Measurements from ENCODE around the gene TTF2. TPM values are rescaled to one million over a fixed set of nuclear protein-coding genes. Genes with fewer than 3 reads are reported as not detected.

The TTF2 gene
- total RNA-seq, 1 donor from 2014 or later: 11.1 TPM

DNA sequence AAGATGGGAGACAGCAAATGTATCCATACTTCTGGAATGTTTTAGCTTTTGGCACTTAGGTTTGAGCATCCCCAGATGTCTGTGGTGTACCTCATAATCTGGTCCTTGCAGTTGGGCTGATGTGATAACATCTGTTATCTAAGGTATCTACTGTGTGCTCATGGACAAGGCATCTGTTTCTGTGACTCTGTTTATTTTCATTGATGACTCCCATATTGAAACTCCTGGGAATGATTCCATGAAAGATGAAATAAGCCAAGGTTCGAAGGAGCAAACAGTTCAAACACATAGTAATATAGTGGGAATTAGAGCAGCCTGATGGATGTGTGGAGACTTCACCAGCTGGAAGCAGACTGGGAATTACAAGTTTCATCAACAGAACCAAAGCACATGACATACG, 82.1 kb downstream of the TTF2 start:
- H3K27me3 Mint-ChIP-seq (ENCODE audit: unreplicated experiment): no peaks in the 10 kb centered on the region

DNA sequence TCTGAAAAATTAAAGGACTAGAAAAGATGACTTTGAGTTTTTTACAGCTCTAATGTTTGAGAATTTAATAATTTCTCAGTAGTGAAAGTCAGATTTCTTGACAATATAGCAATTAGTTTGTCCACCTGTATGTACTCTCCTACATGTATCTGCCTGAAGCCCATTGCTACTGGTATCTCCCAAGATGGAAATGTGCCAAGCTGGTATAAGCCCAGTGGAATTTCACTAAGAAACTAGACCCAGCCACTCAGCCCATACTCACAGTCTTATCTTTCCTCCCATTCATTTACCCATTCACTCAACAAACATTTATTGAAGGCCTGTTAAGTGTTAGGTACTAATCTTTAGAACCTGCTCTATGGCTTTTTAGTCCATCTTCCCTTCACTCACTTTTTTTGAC, 83.0 kb downstream of the TTF2 start:
- DNase-seq (ENCODE audit: low spot score): no peak
- Mint-ChIP-seq H3K4me3 (ENCODE audit: unreplicated experiment) (no peak overlapping the region), H3K4me1 (ENCODE audit: unreplicated experiment) (no peaks in the 10 kb centered on the region), H3K27me3 (ENCODE audit: unreplicated experiment) (no peaks in the 10 kb centered on the region), H3K9me3 (ENCODE audit: unreplicated experiment) (no peaks in the 10 kb centered on the region), H3K36me3 (ENCODE audit: low read depth, unreplicated experiment) (no peaks in the 10 kb centered on the region), H3K27ac (ENCODE audit: unreplicated experiment) (no peak overlapping the region)
- TF ChIP-seq, protein P1, sequence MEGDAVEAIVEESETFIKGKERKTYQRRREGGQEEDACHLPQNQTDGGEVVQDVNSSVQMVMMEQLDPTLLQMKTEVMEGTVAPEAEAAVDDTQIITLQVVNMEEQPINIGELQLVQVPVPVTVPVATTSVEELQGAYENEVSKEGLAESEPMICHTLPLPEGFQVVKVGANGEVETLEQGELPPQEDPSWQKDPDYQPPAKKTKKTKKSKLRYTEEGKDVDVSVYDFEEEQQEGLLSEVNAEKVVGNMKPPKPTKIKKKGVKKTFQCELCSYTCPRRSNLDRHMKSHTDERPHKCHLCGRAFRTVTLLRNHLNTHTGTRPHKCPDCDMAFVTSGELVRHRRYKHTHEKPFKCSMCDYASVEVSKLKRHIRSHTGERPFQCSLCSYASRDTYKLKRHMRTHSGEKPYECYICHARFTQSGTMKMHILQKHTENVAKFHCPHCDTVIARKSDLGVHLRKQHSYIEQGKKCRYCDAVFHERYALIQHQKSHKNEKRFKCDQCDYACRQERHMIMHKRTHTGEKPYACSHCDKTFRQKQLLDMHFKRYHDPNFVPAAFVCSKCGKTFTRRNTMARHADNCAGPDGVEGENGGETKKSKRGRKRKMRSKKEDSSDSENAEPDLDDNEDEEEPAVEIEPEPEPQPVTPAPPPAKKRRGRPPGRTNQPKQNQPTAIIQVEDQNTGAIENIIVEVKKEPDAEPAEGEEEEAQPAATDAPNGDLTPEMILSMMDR (IDR thresholded peaks at IDR 0.05; ENCODE audit: unreplicated experiment): no peak

More for the DNA sequence above, 82.1 kb downstream of the TTF2 start:
- H3K4me3 Mint-ChIP-seq (ENCODE audit: unreplicated experiment): no peak overlapping the region
- no peak for DNase-seq (ENCODE audit: low spot score)
- no peaks in the 10 kb centered on the region for H3K9me3 Mint-ChIP-seq (ENCODE audit: unreplicated experiment)
- no peak overlapping the region for H3K27ac Mint-ChIP-seq (ENCODE audit: unreplicated experiment)
- TF ChIP-seq, protein P1 (IDR thresholded peaks at IDR 0.05; ENCODE audit: unreplicated experiment): no peak
- no peaks in the 10 kb centered on the region for H3K4me1 Mint-ChIP-seq (ENCODE audit: unreplicated experiment)
- H3K36me3 Mint-ChIP-seq (ENCODE audit: low read depth, unreplicated experiment): no peaks in the 10 kb centered on the region

DNA sequence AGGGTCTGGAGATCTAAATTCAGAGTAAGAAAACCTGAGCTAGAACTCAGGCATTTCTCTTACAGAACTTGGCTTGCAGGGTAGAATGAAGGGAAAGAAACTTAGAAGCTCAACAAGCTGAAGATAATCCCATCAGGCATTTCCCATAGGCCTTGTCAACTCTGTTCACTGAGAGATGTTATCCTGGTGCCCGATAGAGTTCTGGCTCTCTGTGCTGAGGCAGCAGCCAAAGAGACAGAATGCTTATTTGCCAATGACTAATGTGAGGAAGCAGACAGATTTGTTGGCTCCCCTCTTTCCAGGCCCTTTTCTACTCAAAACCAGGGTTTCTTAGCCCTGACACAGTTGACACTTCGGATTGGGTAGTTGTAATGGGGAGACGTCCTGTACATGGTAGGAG, 83.7 kb downstream of the TTF2 start:
- Mint-ChIP-seq H3K36me3 (ENCODE audit: low read depth, unreplicated experiment) (no peaks in the 10 kb centered on the region), H3K27ac (ENCODE audit: unreplicated experiment) (no peak overlapping the region)
- TF ChIP-seq, protein P1 (IDR thresholded peaks at IDR 0.05; ENCODE audit: unreplicated experiment): no peak

DNA sequence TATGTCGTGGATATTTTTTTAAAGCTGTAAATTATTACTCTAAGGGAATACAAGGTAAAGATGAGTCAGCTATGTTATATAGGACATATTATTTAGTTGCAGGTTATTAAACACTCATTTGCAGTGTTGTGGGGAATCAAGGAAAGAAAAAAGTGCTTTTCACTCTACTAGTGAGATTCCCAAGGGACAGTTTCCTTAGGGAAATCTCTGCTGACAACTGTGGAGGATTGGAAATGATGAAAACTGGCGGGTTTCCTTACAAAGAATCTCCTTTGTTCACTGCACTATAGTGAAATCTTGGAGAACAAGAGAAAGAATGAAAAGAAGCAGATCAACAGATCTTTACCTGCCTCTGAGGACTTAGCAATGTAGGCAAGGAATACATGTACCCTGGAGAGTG, 85.9 kb downstream of the TTF2 start:
- no peak overlapping the region for H3K4me3 Mint-ChIP-seq (ENCODE audit: unreplicated experiment)
- DNase-seq (ENCODE audit: low spot score): no peak
- no peak overlapping the region for H3K27ac Mint-ChIP-seq (ENCODE audit: unreplicated experiment)

More for the DNA sequence above, 83.7 kb downstream of the TTF2 start:
- no peak for DNase-seq (ENCODE audit: low spot score)
- Mint-ChIP-seq H3K9me3 (ENCODE audit: unreplicated experiment) (no peaks in the 10 kb centered on the region), H3K4me1 (ENCODE audit: unreplicated experiment) (no peaks in the 10 kb centered on the region), H3K27me3 (ENCODE audit: unreplicated experiment) (no peaks in the 10 kb centered on the region), H3K4me3 (ENCODE audit: unreplicated experiment) (no peak overlapping the region)

DNA sequence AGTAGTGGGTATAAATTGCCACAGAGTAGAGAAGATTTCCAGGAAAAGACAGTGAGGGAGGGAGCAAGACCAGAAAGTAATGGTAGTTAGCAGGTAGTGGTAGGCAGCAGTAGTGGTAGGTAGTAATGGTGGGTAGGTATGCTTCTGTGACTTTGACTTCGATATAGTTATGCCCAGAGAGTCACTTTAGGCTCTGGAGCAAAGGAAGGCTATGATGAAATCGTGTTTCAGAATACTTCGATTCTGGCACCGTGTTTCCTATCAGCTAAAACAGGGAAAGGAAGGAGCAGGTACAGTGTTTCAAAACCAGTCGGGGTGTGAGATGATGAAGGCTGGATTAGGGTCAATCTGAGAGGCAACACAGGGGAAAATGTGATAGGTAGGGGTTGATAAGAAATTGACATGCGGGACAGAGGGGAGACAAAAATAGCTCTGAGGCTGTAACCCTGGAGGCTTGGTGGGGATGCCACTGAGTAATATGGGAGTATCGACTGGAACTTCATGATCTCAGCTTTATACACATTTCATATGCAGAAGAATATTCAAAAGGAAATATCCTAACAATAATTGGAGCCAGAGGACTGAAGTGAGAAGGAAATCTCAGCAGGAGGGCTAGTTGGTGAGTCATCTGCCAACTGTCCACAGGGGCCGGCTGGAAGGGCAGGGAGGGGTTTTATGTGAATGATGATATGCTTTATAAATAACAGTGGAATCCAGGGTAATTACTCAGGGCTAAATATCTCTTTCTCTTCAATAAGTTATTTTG, 86.6 kb downstream of the TTF2 start:
- no peak overlapping the region for H3K4me3 Mint-ChIP-seq (ENCODE audit: unreplicated experiment)
- peaks cover 5% of the 10 kb centered on the region for H3K27me3 Mint-ChIP-seq (ENCODE audit: unreplicated experiment)
- no peak for DNase-seq (ENCODE audit: low spot score)
- no peak overlapping the region for H3K27ac Mint-ChIP-seq (ENCODE audit: unreplicated experiment)
- H3K9me3 Mint-ChIP-seq (ENCODE audit: unreplicated experiment): no peaks in the 10 kb centered on the region
- TF ChIP-seq, protein P1 (IDR thresholded peaks at IDR 0.05; ENCODE audit: unreplicated experiment): no peak
- H3K4me1 Mint-ChIP-seq (ENCODE audit: unreplicated experiment): peaks cover 7% of the 10 kb centered on the region
- H3K36me3 Mint-ChIP-seq (ENCODE audit: low read depth, unreplicated experiment): no peaks in the 10 kb centered on the region

More for the DNA sequence above, 85.9 kb downstream of the TTF2 start:
- Mint-ChIP-seq H3K9me3 (ENCODE audit: unreplicated experiment) (no peaks in the 10 kb centered on the region), H3K4me1 (ENCODE audit: unreplicated experiment) (peaks cover 7% of the 10 kb centered on the region), H3K27me3 (ENCODE audit: unreplicated experiment) (peaks cover 2% of the 10 kb centered on the region), H3K36me3 (ENCODE audit: low read depth, unreplicated experiment) (no peaks in the 10 kb centered on the region)
- TF ChIP-seq, protein P1 (IDR thresholded peaks at IDR 0.05; ENCODE audit: unreplicated experiment): no peak

All from endothelial cell (in vitro differentiated cells).